ENCODE measurements around the gene RGS3. TPM values are rescaled to one million over a fixed set of nuclear protein-coding genes. Genes with fewer than 3 reads are reported as not detected.

Gene RGS3
- total and polyA plus RNA-seq, 2 of the 13 experiments (the other 11 are each of a cell fraction or from before 2014, with no cell fraction given), result 17.1 to 28.8 TPM

DNA sequence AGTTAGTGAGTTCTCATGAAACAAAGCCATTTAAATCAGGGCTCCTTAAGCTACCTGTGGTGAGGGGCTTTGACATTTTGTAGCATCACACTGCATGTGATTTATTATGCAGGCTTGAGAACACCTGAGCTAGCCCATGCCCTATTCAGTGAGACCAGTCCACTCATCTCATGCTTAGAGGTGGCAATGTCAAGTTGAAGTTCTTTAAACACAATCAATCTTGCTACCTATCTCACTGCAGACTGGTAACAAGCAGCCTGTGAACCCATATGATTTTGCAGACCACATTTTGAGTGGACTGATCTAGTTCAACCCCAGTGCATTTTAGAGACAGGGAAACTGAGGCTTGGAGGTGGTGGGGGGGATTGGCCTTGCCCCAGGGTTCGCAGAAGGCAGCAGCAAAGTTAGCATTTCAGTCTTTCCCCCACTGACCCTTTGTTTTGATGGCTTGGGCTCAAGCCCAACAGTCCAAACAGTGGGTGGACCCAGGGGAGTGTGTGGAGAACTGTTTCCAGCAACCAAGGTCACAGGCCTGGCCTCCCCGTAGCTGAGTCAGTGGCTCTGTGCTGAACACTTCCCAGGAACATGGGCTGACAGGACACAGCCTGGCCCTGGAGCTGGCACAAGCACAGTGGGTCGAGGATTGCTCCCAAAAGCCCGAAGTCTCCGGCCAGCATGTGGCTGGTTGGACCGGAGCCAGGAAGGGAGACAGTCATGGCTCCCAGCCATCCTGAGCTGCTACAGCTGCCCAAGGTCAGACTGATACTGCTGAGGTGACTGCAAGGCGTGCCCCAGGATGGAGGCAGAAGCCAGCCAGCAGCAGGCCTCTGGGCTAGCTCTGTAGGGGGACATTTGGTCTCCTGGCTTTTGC is 95.3 kb downstream of the RGS3 start (continued):
- TF ChIP-seq, protein P1, sequence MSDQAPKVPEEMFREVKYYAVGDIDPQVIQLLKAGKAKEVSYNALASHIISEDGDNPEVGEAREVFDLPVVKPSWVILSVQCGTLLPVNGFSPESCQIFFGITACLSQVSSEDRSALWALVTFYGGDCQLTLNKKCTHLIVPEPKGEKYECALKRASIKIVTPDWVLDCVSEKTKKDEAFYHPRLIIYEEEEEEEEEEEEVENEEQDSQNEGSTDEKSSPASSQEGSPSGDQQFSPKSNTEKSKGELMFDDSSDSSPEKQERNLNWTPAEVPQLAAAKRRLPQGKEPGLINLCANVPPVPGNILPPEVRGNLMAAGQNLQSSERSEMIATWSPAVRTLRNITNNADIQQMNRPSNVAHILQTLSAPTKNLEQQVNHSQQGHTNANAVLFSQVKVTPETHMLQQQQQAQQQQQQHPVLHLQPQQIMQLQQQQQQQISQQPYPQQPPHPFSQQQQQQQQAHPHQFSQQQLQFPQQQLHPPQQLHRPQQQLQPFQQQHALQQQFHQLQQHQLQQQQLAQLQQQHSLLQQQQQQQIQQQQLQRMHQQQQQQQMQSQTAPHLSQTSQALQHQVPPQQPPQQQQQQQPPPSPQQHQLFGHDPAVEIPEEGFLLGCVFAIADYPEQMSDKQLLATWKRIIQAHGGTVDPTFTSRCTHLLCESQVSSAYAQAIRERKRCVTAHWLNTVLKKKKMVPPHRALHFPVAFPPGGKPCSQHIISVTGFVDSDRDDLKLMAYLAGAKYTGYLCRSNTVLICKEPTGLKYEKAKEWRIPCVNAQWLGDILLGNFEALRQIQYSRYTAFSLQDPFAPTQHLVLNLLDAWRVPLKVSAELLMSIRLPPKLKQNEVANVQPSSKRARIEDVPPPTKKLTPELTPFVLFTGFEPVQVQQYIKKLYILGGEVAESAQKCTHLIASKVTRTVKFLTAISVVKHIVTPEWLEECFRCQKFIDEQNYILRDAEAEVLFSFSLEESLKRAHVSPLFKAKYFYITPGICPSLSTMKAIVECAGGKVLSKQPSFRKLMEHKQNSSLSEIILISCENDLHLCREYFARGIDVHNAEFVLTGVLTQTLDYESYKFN (CRISPR knock-in tag; conservative IDR thresholded peaks at IDR 0.05), result peak; percentile 77
- TF ChIP-seq, protein P2, sequence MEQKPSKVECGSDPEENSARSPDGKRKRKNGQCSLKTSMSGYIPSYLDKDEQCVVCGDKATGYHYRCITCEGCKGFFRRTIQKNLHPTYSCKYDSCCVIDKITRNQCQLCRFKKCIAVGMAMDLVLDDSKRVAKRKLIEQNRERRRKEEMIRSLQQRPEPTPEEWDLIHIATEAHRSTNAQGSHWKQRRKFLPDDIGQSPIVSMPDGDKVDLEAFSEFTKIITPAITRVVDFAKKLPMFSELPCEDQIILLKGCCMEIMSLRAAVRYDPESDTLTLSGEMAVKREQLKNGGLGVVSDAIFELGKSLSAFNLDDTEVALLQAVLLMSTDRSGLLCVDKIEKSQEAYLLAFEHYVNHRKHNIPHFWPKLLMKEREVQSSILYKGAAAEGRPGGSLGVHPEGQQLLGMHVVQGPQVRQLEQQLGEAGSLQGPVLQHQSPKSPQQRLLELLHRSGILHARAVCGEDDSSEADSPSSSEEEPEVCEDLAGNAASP (CRISPR knock-in tag; IDR thresholded peaks at IDR 0.05; ENCODE audit: borderline replicate concordance), result 0 out of 2 replicates have a peak, but pooled peaks have one; percentile 60
- TF ChIP-seq IRF2 (CRISPR knock-in tag; IDR thresholded peaks at IDR 0.05) (peak; percentile 46; the same call in 1 of the 2 replicates), TAF15 (IDR thresholded peaks at IDR 0.05; ENCODE audit: low read depth, low read length, poor library complexity, severe bottlenecking) (no peak), RBAK (CRISPR knock-in tag; IDR thresholded peaks at IDR 0.05) (peak; percentile 51; the same call in 1 of the 2 replicates), ZNF878 (CRISPR knock-in tag; IDR thresholded peaks at IDR 0.05) (0 out of 2 replicates have a peak, but pooled peaks have one; percentile 34), REPIN1 (CRISPR knock-in tag; IDR thresholded peaks at IDR 0.05; ENCODE audit: borderline replicate concordance, low read depth) (peak; percentile 26; the same call in 1 of the 2 replicates), AHR (CRISPR knock-in tag; IDR thresholded peaks at IDR 0.05) (no peak), ZNF558 (CRISPR knock-in tag; IDR thresholded peaks at IDR 0.05; ENCODE audit: borderline replicate concordance) (no peak), HOXA7 (CRISPR knock-in tag; IDR thresholded peaks at IDR 0.05) (no peak), KDM1A (CRISPR knock-in tag; IDR thresholded peaks at IDR 0.05) (no peak), ZNF720 (CRISPR knock-in tag; IDR thresholded peaks at IDR 0.05) (no peak), GFI1 (CRISPR knock-in tag; IDR thresholded peaks at IDR 0.05; ENCODE audit: borderline replicate concordance) (peak; percentile 43; the same call in 1 of the 2 replicates), JUND (CRISPR knock-in tag; IDR thresholded peaks at IDR 0.05) (peak; percentile 59; the same call in 1 of the 2 replicates), ZNF296 (CRISPR knock-in tag; conservative IDR thresholded peaks at IDR 0.05) (no peak)
- TF ChIP-seq, protein P3, sequence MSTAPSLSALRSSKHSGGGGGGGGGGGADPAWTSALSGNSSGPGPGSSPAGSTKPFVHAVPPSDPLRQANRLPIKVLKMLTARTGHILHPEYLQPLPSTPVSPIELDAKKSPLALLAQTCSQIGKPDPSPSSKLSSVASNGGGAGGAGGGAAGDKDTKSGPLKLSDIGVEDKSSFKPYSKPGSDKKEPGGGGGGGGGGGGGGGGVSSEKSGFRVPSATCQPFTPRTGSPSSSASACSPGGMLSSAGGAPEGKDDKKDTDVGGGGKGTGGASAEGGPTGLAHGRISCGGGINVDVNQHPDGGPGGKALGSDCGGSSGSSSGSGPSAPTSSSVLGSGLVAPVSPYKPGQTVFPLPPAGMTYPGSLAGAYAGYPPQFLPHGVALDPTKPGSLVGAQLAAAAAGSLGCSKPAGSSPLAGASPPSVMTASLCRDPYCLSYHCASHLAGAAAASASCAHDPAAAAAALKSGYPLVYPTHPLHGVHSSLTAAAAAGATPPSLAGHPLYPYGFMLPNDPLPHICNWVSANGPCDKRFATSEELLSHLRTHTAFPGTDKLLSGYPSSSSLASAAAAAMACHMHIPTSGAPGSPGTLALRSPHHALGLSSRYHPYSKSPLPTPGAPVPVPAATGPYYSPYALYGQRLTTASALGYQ (CRISPR knock-in tag; IDR thresholded peaks at IDR 0.05), result no peak
- TF ChIP-seq, protein P4, sequence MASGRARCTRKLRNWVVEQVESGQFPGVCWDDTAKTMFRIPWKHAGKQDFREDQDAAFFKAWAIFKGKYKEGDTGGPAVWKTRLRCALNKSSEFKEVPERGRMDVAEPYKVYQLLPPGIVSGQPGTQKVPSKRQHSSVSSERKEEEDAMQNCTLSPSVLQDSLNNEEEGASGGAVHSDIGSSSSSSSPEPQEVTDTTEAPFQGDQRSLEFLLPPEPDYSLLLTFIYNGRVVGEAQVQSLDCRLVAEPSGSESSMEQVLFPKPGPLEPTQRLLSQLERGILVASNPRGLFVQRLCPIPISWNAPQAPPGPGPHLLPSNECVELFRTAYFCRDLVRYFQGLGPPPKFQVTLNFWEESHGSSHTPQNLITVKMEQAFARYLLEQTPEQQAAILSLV (CRISPR knock-in tag; IDR thresholded peaks at IDR 0.05; ENCODE audit: borderline replicate concordance), result 0 out of 2 replicates have a peak, but pooled peaks have one; percentile 44
